M059J (cell line): Measurements from ENCODE around the gene ETNPPL. TPM values are rescaled to one million over a fixed set of nuclear protein-coding genes. Genes with fewer than 3 reads are reported as not detected.

Source experiments
- DNase-seq: peaks from one replicate; pipeline ENCODE4 v3.0.0-alpha.2; 2012; ENCODE audit warnings: low read depth
- total RNA-seq: library from RNA; depleted of rRNA; stranded (reverse); fragments of >200 nt; shearing (Covaris generic); gene quantifications from 2 replicates; pipeline ENCODE4 v1.2.3, GENCODE V29; 2014; rRNA removed

The ETNPPL gene
- total RNA-seq: not detected in 2 replicates

DNA sequence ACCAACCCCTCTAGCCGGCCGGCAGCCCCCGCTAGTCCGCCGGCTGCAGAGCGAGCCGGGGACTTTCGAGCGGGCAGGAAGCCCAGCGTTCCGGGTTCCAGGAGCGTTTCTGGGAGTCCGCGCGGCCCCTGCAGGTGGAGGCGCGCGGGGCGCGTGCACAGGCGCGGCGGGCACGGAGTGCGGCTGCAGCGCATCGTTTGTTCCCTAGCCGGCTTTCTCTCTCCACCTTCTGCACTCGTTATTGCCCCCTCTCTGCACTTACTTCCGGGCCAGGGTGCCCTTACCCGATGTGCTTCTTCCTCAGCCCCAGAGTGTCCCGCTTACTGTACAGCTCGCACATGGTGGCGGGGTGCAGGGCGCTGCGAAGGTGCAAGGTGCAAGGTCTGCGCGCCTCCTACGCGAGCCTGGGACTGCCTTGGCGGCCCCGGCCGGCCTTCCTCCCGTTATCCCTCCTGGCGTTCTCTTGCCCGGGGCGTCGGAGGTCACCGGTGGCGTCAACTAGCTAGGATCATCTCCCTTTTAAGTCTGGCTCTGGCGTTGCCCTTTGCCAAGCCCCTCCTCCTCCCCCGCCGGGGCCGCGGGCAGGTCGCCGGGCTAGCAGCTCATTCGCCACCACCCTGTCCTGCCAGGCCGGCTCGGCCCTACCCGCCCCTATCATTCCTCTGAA is at the start of gene ETNPPL:
Gene ETNPPL (minus strand): TSS at position 495 of the 667 bp plus-strand sequence. CDS start 155 bp downstream, at position 340.
- DNase-seq: no peak

- no peak for DNase-seq
Measured at GRCh38 chr4:108811486-108811885, 48.6 kb upstream of the ETNPPL start.

DNA sequence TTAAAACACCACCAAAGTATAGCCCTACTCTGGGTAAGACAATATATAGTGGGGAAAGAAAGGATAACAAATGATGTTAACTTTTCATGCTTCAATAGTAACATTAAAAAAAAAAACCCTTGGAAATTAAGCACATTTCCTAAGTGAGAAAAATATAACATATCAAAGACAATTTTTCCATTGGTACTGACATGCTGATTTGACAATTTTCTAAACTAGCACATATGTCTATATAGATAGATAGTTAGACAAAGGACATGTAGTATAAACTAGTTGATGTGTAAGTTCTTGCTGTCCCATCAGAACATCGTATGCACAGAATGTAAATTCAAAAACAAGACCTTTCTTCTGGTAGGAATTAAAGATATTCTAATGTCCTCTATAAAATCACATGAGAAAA is 47.2 kb upstream of the ETNPPL start:
- DNase-seq: no peak

DNA sequence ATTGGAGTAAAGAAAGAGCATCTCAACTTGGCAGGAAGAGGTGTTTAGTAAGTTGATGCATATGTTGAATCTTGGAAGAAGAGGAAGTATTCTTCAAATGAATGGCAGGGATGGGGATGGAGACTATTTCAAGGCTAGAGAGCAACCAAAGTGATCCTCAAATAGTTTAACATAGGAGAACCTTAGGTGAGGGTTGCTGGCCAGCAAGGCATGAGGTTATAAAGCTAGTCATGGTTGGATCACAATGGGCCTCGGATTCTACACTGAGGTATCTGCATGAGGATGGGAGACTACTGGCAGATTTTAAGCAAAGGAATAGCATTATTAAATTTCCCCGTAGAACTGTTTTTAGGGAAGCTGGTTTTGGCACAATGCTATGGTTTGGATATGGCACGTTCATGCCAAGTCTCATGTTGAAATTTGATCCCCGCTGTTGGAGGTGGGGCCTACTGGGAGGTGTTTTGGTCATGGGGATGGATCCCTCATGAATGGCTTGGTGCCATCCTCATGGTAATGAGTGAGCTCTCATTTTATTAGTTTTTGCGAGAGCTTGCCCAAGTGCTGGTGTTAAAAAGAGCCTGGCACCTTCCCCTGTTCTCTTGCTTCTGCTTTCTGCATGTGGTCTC is 41.9 kb upstream of the ETNPPL start:
- DNase-seq: no peak

- DNase-seq: no peak
Measured at GRCh38 chr4:108799306-108799705, 36.5 kb upstream of the ETNPPL start.

- DNase-seq: no peak
Measured at GRCh38 chr4:108796173-108796572, 33.3 kb upstream of the ETNPPL start.

DNA sequence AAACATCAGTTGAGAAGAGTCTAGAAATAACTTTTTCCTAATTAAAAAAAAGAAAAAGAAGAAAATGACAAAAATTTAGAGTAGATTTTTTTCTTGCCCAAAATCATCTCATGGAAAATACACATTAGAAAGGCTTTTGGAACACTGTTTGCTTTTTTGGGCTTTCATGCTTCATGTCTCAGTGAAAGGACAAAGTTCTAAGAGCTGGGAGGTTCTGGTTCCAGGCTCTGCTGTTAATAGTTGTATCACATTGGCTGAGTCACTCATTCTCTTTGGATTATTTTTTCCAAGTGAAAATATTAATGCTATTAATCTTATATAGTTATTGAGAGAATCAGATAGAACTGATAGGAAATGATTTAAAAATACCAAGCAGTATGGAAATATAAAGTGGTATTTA is 32.9 kb upstream of the ETNPPL start:
- no peak for DNase-seq

DNA sequence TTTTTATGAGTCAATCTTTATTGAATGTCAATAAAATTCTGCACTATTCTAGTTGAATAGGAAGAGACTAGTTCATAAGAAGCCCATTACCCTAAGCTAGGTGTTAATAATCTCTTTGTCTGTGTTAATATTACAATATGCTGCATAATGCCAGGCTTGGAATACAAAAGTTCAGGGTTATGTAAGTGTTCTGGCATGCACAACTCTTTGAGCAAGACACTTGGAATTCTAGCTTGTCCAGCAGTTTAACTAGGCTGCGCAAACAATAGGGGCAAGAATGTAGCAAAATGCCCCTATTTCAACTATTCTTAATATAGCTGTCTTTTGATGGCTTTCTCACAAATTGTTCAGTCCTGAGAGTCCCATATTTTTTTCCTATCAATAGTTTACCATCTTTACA is 31.3 kb upstream of the ETNPPL start:
- no peak for DNase-seq

GRCh38 chr4:108793415-108793814 is 30.6 kb upstream of the ETNPPL start:
- no peak for DNase-seq

GRCh38 chr4:108788731-108789130 is 25.9 kb upstream of the ETNPPL start:
- no peak for DNase-seq

GRCh38 chr4:108787724-108788123 is 24.9 kb upstream of the ETNPPL start:
- no peak for DNase-seq

- DNase-seq: no peak
Measured at GRCh38 chr4:108787106-108787505, 24.3 kb upstream of the ETNPPL start.

- no peak for DNase-seq
Measured at GRCh38 chr4:108786351-108786750, 23.5 kb upstream of the ETNPPL start.

DNA sequence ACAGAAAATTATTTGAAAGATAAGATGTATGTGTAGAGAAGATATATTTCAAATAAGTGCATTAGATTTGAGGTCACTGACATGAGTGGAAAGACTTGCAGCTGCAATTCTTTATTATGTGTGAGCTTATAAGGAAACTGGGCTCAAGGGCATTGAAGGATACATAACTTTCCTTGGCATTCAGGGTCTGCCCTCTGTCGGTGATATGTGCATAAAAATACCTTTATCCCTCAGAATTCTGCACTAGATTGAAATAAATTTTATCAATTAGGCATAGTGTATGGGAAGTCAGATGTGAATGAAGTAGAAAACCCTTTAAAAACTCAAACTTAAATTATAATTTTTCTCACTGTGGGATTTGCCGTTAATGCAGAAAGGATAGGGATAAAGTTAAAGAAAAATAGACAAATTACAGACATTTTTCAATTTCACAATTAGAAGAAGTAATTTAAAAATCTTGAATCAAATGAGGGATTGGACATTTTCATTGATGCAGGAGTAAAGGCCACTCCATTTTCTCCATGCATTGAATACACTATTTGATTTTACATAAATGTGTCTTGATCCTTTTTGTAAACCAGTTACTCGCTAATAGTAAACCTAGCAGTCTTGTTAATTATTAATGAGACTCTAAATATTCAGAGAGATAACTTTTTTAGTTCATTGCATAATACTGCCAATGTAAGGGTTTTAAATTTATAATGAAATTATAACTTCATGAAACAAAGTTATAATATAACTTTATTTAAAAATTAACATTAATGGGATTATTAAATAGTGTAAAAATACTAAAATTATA is 21.0 kb upstream of the ETNPPL start:
- DNase-seq: peak; percentile 10

DNA sequence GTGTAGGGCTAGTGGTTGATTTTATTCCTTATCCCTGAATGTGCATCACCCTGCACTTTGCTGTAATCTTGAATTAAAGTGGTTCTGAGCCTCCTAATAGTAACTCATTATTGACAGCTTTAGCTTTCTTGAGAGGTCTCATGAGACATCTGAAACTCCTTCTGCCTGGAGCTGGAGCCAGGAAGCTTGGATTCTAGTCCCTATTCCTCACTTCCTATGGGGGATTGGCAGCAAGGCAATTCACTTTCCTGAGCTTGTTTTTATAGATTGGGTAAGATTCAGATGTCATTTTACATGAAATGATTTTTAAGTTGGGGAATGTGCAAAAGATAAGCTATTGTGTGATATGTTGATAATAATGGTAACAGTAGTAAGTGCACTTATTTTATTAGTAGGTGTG is 17.1 kb upstream of the ETNPPL start:
- no peak for DNase-seq

- DNase-seq: peak; percentile 8
Measured at GRCh38 chr4:108777388-108777787, 14.5 kb upstream of the ETNPPL start.

- DNase-seq: no peak
Measured at GRCh38 chr4:108775921-108776320, 13.1 kb upstream of the ETNPPL start.

- peak; percentile 15 for DNase-seq
Measured at GRCh38 chr4:108774809-108775530, 12.1 kb upstream of the ETNPPL start.

- no peak for DNase-seq
Measured at GRCh38 chr4:108772402-108772801, 9.5 kb upstream of the ETNPPL start.

- DNase-seq: no peak
Measured at GRCh38 chr4:108766058-108766457, 3.2 kb upstream of the ETNPPL start.

DNA sequence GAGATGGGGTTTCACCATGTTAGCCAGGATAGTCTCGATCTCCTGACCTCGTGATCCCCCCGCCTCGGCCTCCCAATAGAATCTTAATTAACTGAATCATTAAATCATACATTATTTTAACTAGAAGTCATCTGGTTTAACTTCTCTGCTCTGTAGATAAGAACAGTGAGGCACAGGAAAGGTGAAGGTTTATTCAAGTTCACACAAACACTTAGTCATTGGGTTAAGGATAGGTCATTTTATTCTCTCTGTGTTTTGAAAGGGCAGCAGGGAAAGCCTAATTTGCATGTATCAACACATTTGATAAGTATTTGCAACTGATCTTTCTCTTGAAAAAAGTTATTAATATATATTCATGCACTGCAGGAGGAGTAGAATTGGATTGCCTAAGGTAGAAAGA is 1.1 kb upstream of the ETNPPL start:
- no peak for DNase-seq

GRCh38 chr4:108763226-108763593 is 357 bp upstream of the ETNPPL start:
- no peak for DNase-seq
